SK-N-MC (cell line): ENCODE data around the gene NOXO1.

Experiments used
- DNase-seq: peaks from one replicate; pipeline ENCODE4 v3.0.0-alpha.2; 2011; ENCODE audit warnings: low read depth, low spot score
- H3K27ac ChIP-seq: fragments of 200-600 bp; sonication (generic); 2 replicates; pipeline ENCODE4 v1.5.1; 2016; ENCODE audit warnings: mixed run types
- H3K36me3 ChIP-seq: fragments of 200-600 bp; sonication (generic); 2 replicates; pipeline ENCODE4 v1.6.1; 2017; ENCODE audit warnings: antibody characterized with exemption, low read length, mixed read lengths; ENCODE audit not compliant: insufficient read depth
- H3K4me3 ChIP-seq: fragments of 200-600 bp; sonication (generic); 2 replicates; pipeline ENCODE4 v1.5.1; 2016
- H3K9ac ChIP-seq: fragments of 200-600 bp; sonication (generic); 2 replicates; pipeline ENCODE4 v1.8.0; 2017; ENCODE audit warnings: mixed run types, mixed read lengths; ENCODE audit not compliant: insufficient read length
- H3K9me3 ChIP-seq: fragments of 200-600 bp; sonication (generic); 2 replicates; pipeline ENCODE4 v1.6.1; 2017; ENCODE audit warnings: low read depth, mild to moderate bottlenecking, antibody characterized with exemption, low read length, moderate library complexity, mixed read lengths
- EZH2 ChIP-seq: fragments of 200-600 bp; sonication (generic); IDR thresholded peaks from one replicate; pipeline ENCODE4 v1.6.1; 2017; ENCODE audit warnings: antibody characterized with exemption
- FOXP2 ChIP-seq: optimal IDR thresholded peaks from 2 replicates; pipeline ENCODE3; 2011; ENCODE audit warnings: mild to moderate bottlenecking, moderate library complexity; ENCODE audit not compliant: insufficient read depth; ENCODE audit errors: extremely low read length, control extremely low read depth
- POLR2AphosphoS5 ChIP-seq: IDR thresholded peaks from 2 replicates; pipeline ENCODE4 v1.6.1; 2012; ENCODE audit warnings: mild to moderate bottlenecking, low read depth, low read length, borderline replicate concordance

The NOXO1 gene

DNA sequence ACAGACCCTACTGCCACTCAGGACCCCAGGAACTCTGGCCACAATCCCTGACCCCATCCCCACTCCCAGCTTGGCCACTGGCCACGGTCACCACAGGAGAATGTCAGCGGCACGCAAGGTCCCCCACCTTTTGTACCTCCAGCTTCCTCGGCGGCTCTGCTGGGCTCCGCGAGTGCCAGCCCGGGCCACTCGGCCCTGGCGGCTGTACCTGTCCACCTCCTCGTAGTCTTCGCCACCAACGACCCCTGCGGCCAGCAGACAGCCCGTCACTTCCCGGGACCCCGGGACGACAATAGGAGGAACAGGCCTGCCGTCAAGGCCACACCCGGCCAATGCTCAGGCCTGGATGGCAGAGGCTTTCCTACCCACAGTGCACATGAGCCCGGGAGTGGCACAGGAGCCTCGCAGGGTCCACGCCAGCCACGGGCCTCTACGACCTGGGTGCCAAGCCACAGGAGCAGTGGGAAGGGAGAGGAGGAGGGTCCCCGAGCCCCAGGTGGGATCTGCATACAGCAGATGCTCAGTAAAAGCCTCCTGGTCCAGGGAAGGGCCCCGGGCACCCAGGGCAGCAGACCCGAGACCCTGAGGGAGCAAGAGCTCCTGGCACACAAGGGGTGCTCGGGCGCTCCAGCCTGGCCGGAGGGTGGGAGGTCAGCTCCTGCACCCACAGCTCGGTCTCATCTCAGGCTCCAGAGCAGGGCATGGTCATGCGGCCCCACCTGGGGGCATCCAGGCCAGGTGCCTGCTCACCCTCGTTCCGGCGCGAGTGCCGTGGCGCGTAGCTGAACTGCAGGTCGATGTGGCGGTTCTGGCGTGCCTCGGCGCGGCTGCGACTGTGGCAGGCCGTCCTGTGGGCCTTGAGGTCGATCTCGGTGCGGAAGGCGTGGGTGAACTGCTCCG lies 20.4 kb upstream of the NOXO1 start:
- Histone ChIP-seq H3K27ac (no peak overlapping the region), H3K9ac (no peak overlapping the region), H3K4me3 (no peak overlapping the region), H3K36me3 (peaks cover 56% of the 10 kb centered on the region; the same call in 1 of the 2 replicates), H3K9me3 (no peaks in the 10 kb centered on the region)
- TF ChIP-seq POLR2AphosphoS5 (no peak), FOXP2 (no peak), EZH2 (no peak)
- DNase-seq: no peak

DNA sequence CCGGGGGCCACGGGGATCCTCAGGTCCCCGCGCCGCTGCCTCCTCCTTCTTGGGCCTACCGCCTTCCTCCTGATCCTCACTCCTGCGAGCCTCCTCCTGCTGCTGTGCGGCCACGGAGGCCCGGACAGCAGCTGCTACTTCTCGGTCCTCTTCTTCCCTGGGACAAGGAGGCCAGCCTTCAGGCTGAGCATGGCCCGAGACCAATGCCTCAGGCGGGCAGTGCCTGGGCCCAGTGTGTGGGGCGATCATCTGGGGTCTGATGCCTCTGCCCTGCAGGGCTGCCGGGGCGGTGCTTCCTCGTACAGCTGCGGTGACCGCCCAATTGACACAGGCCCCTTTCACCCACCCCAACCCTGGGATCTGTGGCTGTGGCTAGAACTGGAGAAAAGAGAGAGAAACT lies 19.8 kb upstream of the NOXO1 start:
- no peak overlapping the region for H3K9ac ChIP-seq
- H3K36me3 ChIP-seq: peaks cover 58% of the 10 kb centered on the region; the same call in 1 of the 2 replicates
- no peak overlapping the region for H3K27ac ChIP-seq
- H3K4me3 ChIP-seq: no peak overlapping the region
- no peak for DNase-seq
- no peaks in the 10 kb centered on the region for H3K9me3 ChIP-seq
- TF ChIP-seq FOXP2 (no peak), POLR2AphosphoS5 (no peak), EZH2 (no peak)

DNA sequence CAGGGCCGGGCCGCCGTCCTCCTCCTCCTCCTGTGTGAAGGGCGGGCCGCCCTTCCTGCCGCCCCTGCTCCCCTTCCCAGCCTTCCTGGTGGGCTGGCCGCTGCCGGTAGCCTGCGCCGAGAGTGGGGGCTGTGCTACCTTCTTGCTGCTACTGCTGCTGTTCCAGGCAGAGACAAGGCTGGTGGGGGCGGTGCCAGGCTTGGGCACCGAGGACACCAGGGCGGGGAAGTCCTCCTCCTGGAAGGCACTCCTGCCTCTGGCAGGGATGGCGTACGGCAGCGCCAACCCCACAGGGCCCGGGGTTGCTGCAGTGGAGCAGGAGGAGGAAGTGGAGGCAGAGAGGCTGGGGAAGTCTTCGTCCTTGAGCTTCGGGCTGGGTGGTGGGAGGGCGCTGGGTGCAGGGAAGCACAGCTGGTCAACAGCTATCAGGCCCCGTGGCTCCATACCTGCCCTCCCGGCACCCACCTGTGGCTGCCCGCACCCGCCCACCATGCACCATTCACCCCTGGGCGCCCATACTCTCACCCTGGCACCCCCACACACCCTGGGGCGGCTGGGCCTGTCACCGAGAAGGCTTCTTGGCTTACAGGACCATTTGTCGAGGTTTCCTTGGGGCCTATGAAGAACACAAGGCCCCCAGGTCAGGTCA lies 18.7 kb upstream of the NOXO1 start:
- Histone ChIP-seq H3K36me3 (peaks cover 58% of the 10 kb centered on the region; the same call in 1 of the 2 replicates), H3K9me3 (no peaks in the 10 kb centered on the region), H3K9ac (no peak overlapping the region), H3K4me3 (no peak overlapping the region), H3K27ac (no peak overlapping the region)
- TF ChIP-seq EZH2: no peak
- no peak for TF ChIP-seq POLR2AphosphoS5
- no peak for TF ChIP-seq FOXP2
- no peak for DNase-seq

DNA sequence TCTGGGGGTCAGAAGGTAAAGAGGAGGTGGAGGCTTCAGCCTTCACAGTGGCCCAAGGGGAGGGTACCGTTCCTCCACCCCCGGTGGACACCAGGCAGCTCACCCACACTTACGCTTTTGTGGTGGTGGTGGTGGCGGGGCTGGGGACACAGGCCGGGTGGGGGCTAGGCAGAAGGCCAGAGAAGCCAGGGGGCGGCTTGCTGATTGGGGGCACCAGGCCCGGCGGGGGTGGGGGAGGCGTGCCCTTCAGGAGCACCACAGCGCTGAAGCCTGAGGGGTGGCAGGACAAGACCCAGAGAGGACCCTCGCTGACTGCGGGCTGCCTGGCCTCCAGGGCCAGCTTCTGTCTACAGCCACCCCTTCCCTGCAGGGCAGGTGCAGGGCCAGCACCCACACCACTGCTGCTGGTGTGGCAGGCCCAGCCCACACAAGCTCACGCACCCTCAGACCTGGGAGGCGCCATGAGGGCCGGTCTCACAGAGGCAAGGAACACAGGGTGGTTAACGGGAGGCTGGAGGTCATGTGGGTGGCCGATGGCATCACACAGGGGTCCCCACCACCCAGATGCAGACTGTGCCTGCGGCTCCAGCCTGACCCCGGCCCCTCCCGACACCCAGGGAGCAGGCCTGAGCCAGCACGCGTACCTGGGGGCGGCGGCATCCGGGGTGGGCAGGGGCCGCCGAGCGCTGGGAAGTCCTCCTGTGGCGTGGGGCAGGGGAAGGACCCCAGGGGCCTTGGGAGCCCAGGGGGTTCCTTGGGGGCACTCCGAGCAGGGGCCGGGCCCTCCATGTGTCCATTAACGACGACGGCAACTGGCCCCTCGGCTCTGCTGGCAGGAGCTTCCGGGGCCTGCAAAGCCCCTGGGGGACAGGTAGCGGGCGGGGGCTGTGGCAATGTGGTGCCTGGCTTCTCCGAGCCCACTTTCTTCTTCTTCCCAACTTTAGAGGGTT lies 17.9 kb upstream of the NOXO1 start:
- Histone ChIP-seq H3K27ac (0 out of 2 replicates have a peak overlapping the region, but pooled peaks have one; percentile 9), H3K9me3 (no peaks in the 10 kb centered on the region), H3K36me3 (peaks cover 58% of the 10 kb centered on the region; the same call in 1 of the 2 replicates), H3K4me3 (no peak overlapping the region), H3K9ac (no peak overlapping the region)
- no peak for DNase-seq
- no peak for TF ChIP-seq EZH2
- no peak for TF ChIP-seq POLR2AphosphoS5
- no peak for TF ChIP-seq FOXP2

DNA sequence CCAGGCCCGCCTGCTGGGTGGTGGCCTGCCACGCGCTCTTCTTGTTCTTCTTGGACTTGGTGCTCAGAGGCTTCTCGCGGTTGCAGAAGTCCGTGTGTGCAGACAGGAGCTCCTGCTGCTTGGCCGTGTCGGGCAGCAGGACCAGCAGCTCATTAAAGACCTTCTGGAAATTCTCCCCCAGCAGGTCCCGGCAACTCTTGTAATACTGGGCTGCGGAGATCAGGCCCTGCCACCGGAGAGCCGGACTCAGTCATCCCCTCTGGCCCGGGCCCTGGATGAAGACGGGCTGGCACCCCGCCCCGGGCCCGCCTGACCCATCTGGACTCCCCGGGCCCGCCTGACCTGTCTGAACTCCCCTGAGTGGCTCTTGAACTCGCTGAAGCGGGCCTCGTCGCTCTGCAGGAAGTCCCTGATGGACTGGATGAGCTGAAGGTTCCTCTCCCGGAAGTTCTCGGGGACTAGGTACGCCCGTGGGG lies 17.1 kb upstream of the NOXO1 start:
- Histone ChIP-seq H3K9ac (no peak overlapping the region), H3K36me3 (peaks cover 56% of the 10 kb centered on the region; the same call in 1 of the 2 replicates), H3K4me3 (no peak overlapping the region), H3K9me3 (no peaks in the 10 kb centered on the region), H3K27ac (peak overlapping the region; percentile 31; the same call in 1 of the 2 replicates)
- no peak for TF ChIP-seq POLR2AphosphoS5
- DNase-seq: no peak

DNA sequence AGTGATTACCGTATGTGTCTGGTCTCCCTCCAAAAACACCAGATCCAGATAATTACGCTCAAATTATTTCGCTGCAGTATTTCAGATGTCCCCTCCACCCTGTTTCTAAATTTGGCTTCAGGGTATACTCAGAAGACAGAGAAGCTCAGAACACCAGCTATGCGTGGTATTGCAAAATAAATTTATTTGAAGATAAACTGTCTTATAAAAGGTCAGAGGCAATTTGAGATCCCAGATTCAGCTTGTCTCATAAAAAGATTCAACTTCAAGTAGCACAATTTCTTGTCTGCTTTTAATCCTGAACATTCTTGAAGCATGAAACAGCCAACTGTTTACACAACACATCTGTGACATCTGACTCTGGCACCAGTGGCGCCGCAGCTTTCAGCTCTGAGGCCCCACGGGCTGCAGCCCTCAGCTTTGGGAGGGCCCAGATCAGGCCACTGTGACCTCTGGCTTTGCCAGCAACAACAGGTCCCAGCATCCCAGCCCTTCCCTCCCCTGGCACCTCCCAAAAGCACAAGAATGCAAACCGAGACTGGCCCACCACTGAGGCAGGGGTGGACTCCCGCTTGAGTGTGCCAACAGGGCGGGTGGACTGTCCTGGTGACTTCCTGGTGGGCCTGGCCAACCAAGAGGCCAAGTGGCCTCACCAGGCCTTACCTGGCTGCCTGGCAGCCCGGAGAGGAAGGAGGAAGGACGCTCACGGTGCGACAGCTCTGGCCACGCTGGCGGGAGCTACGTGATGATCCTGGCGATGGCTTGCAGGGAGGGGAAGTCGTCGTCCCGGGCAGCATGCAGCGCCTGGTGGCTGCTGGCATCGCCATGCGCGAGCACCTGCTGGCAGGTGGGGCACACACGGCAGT lies 16.5 kb upstream of the NOXO1 start:
- H3K27ac ChIP-seq: peak overlapping the region; percentile 51
- no peak overlapping the region for H3K9ac ChIP-seq
- no peaks in the 10 kb centered on the region for H3K9me3 ChIP-seq
- no peak for DNase-seq
- H3K4me3 ChIP-seq: no peak overlapping the region
- TF ChIP-seq FOXP2 (no peak), EZH2 (no peak), POLR2AphosphoS5 (no peak; the same call in 1 of the 2 replicates)
- H3K36me3 ChIP-seq: peaks cover 50% of the 10 kb centered on the region; the same call in 1 of the 2 replicates

DNA sequence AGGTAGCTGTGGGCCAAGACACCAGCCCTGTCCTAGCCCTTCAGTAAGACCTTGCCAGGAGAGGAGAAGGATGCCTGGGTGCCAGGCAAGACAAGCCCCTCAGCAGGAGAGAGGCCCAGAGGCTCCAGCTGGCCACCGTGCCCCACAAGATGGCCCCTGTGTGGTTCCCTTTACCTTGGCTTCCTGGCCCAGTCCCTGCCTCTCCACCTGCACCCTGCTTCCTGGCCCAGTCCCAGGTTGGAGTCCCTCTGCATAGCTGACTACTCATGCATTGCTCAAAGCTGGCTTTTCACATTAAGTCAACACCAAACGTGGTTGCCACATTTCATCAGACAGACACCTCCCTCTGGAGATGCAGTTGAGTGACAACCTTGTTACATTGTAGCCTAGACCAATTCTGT lies 12.5 kb upstream of the NOXO1 start:
- H3K27ac ChIP-seq: 0 out of 2 replicates have a peak overlapping the region, but pooled peaks have one; percentile 13
- DNase-seq: no peak
- no peak overlapping the region for H3K4me3 ChIP-seq
- TF ChIP-seq FOXP2 (no peak), POLR2AphosphoS5 (no peak), EZH2 (no peak)
- H3K9me3 ChIP-seq: no peaks in the 10 kb centered on the region
- peaks cover 15% of the 10 kb centered on the region; the same call in 1 of the 2 replicates for H3K36me3 ChIP-seq
- H3K9ac ChIP-seq: no peak overlapping the region
